Measurements from ENCODE around the gene L3MBTL4. TPM values are rescaled to one million over a fixed set of nuclear protein-coding genes. Genes with fewer than 3 reads are reported as not detected.
A peak's percentile ranks its signal among the peaks of the same experiment; 100 is the strongest.

Gene L3MBTL4
- total and polyA plus RNA-seq, 8 donors = 5.7 to 13.9 (median 6.9) TPM

- intact Hi-C loops (cut with DNase I) = no loop called here
- ATAC-seq = peak; percentile 32
- Histone ChIP-seq H3K4me3 (no peak overlapping the region), H3K9me3 (no peaks in the 10 kb centered on the region), H3K36me3 (no peaks in the 10 kb centered on the region), H3K27ac (no peak overlapping the region), H3K4me1 (no peaks in the 10 kb centered on the region), H3K27me3 (no peaks in the 10 kb centered on the region)
- no peak for DNase-seq
- no peak for TF ChIP-seq CTCF (IDR thresholded peaks at IDR 0.05)
Observed at GRCh38 chr18:5964996-5965395, 449.7 kb downstream of the L3MBTL4 start.

GRCh38 chr18:5964596-5964995 is 450.1 kb downstream of the L3MBTL4 start:
- ATAC-seq = no peak
- H3K27me3 ChIP-seq = no peaks in the 10 kb centered on the region
- H3K4me1 ChIP-seq = no peaks in the 10 kb centered on the region
- no peak for TF ChIP-seq CTCF (IDR thresholded peaks at IDR 0.05)
- no peak overlapping the region for H3K4me3 ChIP-seq
- H3K27ac ChIP-seq = no peak overlapping the region
- DNase-seq = no peak
- no peaks in the 10 kb centered on the region for H3K9me3 ChIP-seq
- H3K36me3 ChIP-seq = no peaks in the 10 kb centered on the region
- intact Hi-C loops (cut with DNase I) = no loop called here

GRCh38 chr18:5964108-5964507 is 450.6 kb downstream of the L3MBTL4 start:
- Histone ChIP-seq H3K27ac (no peak overlapping the region), H3K9me3 (no peaks in the 10 kb centered on the region), H3K4me3 (no peak overlapping the region), H3K27me3 (no peaks in the 10 kb centered on the region), H3K4me1 (no peaks in the 10 kb centered on the region), H3K36me3 (no peaks in the 10 kb centered on the region)
- no peak for TF ChIP-seq CTCF (IDR thresholded peaks at IDR 0.05)
- intact Hi-C loops (cut with DNase I) = no loop called here
- ATAC-seq (no peak), DNase-seq (no peak)

- intact Hi-C loops (cut with DNase I) = no loop called here
- no peak for TF ChIP-seq CTCF (IDR thresholded peaks at IDR 0.05)
- Histone ChIP-seq H3K4me3 (no peak overlapping the region), H3K27ac (no peak overlapping the region), H3K27me3 (no peaks in the 10 kb centered on the region), H3K36me3 (no peaks in the 10 kb centered on the region), H3K4me1 (no peaks in the 10 kb centered on the region), H3K9me3 (no peaks in the 10 kb centered on the region)
- DNase-seq = no peak
- ATAC-seq = no peak
Observed at GRCh38 chr18:5963267-5963666, 451.4 kb downstream of the L3MBTL4 start.

- intact Hi-C loops (cut with DNase I) = no loop called here
- TF ChIP-seq CTCF (IDR thresholded peaks at IDR 0.05) = no peak
- Histone ChIP-seq H3K4me1 (no peaks in the 10 kb centered on the region), H3K27me3 (no peaks in the 10 kb centered on the region), H3K27ac (no peak overlapping the region), H3K36me3 (no peaks in the 10 kb centered on the region), H3K4me3 (no peak overlapping the region), H3K9me3 (no peaks in the 10 kb centered on the region)
- DNase-seq (no peak), ATAC-seq (no peak)
Observed at GRCh38 chr18:5962362-5962761, 452.3 kb downstream of the L3MBTL4 start.

All from left lung (tissue), 10 donors.